ENCODE measurements around the gene CCDC183. TPM values are rescaled to one million over a fixed set of nuclear protein-coding genes. Genes with fewer than 3 reads are reported as not detected.
"Not testable (repeated sequence)": the region's sequence is repeated elsewhere in the genome, so short reads cannot be mapped to it uniquely, and the experiment has no call there.

Gene CCDC183
- total RNA-seq = 2.2 TPM
- long read RNA-seq, partial matches to known transcripts = 3 of 9 reads
- long read RNA-seq, other reads (novel, unspliced or antisense) = 6 of 9 reads

- DNase-seq (no peak), ATAC-seq (no peak)
- intact Hi-C loops (cut with micrococcal nuclease) = no loop called here
Observed at GRCh38 chr9:136796238-136796774, at the start of gene CCDC183. CCDC183 (plus strand) TSS chr9:136796338; CDS start chr9:136796398, 60 bp downstream.

GRCh38 chr9:136746621-136747020 is 49.5 kb upstream of the CCDC183 start:
- intact Hi-C loops (cut with micrococcal nuclease) = no loop called here
- ATAC-seq = no peak
- no peak for DNase-seq

- intact Hi-C loops (cut with micrococcal nuclease) = no loop called here
- DNase-seq (no peak), ATAC-seq (no peak)
Observed at GRCh38 chr9:136747161-136748060, 48.7 kb upstream of the CCDC183 start.

GRCh38 chr9:136748201-136748600 is 47.9 kb upstream of the CCDC183 start, which contains the start of gene LCN6:
LCN6 (minus strand) TSS chr9:136748525; CDS start chr9:136748483, 42 bp downstream.
- peak; percentile 5 for ATAC-seq
- peak; percentile 20 for DNase-seq
- intact Hi-C loops (cut with micrococcal nuclease) = no loop called here

- ATAC-seq (peak; percentile 72), DNase-seq (peak; percentile 79)
- intact Hi-C loops (cut with micrococcal nuclease) = no loop called here
Observed at GRCh38 chr9:136748666-136749611, 47.2 kb upstream of the CCDC183 start.

GRCh38 chr9:136750526-136750925 is 45.6 kb upstream of the CCDC183 start:
- DNase-seq (no peak), ATAC-seq (no peak)
- intact Hi-C loops (cut with micrococcal nuclease) = no loop called here

GRCh38 chr9:136751244-136751643 is 44.9 kb upstream of the CCDC183 start:
- ATAC-seq = no peak
- intact Hi-C loops (cut with micrococcal nuclease) = no loop called here
- no peak for DNase-seq

- intact Hi-C loops (cut with micrococcal nuclease) = no loop called here
- ATAC-seq = no peak
- no peak for DNase-seq
Observed at GRCh38 chr9:136751814-136752213, 44.3 kb upstream of the CCDC183 start.

GRCh38 chr9:136753371-136754058 is 42.6 kb upstream of the CCDC183 start:
- DNase-seq = no peak
- no peak for ATAC-seq
- intact Hi-C loops (cut with micrococcal nuclease) = no loop called here

- DNase-seq (no peak), ATAC-seq (no peak)
- intact Hi-C loops (cut with micrococcal nuclease) = no loop called here
Observed at GRCh38 chr9:136754059-136754572, 42.0 kb upstream of the CCDC183 start.

- ATAC-seq = no peak
- DNase-seq = no peak
- intact Hi-C loops (cut with micrococcal nuclease) = no loop called here
Observed at GRCh38 chr9:136754626-136755301, 41.4 kb upstream of the CCDC183 start.

GRCh38 chr9:136755302-136756133 is 40.6 kb upstream of the CCDC183 start:
- intact Hi-C loops (cut with micrococcal nuclease); ATAC-seq; DNase-seq: not testable (repeated sequence)

- no peak for DNase-seq
- no peak for ATAC-seq
- intact Hi-C loops (cut with micrococcal nuclease) = no loop called here
Observed at GRCh38 chr9:136756134-136756438, 40.1 kb upstream of the CCDC183 start.

GRCh38 chr9:136756836-136757235 is 39.3 kb upstream of the CCDC183 start:
- DNase-seq = no peak
- no peak for ATAC-seq
- intact Hi-C loops (cut with micrococcal nuclease) = no loop called here

GRCh38 chr9:136757328-136757727 is 38.8 kb upstream of the CCDC183 start:
- no peak for ATAC-seq
- no peak for DNase-seq
- intact Hi-C loops (cut with micrococcal nuclease) = no loop called here

GRCh38 chr9:136757751-136758140 is 38.4 kb upstream of the CCDC183 start:
- DNase-seq = no peak
- ATAC-seq = no peak
- intact Hi-C loops (cut with micrococcal nuclease) = no loop called here

GRCh38 chr9:136759001-136759400 is 37.1 kb upstream of the CCDC183 start:
- no peak for ATAC-seq
- DNase-seq = no peak
- intact Hi-C loops (cut with micrococcal nuclease) = no loop called here

Data from left ventricle myocardium superior (tissue), 1 donor.